Prostate gland (tissue), 2 donors: ENCODE results near the gene FALEC.

Source experiments
- CTCF ChIP-seq, 4 experiments: fragments of 200-600 bp in 2 of 4; fragments of 450-650 bp in 2 of 4; sonication (generic) in 2 of 4; IDR thresholded peaks; 1 replicate in 3 of 4; 2 replicates in 1 of 4; pipeline ENCODE4 v1.5.1; 2016 to 2019; ENCODE audit warnings: antibody characterized with exemption in 4 of 4, mild to moderate bottlenecking in 2 of 4, moderate library complexity in 2 of 4
- POLR2A ChIP-seq: fragments of 450-650 bp; IDR thresholded peaks from one replicate; pipeline ENCODE4 v1.6.1; 2016; ENCODE audit warnings: antibody characterized with exemption, mild to moderate bottlenecking
- POLR2AphosphoS5 ChIP-seq: sonication (generic); formaldehyde crosslinking; IDR thresholded peaks from one replicate; pipeline ENCODE4 v1.6.1; 2017; ENCODE audit warnings: antibody characterized with exemption

- TF ChIP-seq POLR2A (no peak), CTCF (IDR thresholded peaks at IDR 0.05) (no peak), POLR2AphosphoS5 (no peak)
Measured at GRCh38 chr1:150516616-150517015, 1.1 kb downstream of the FALEC start.
